ENCODE measurements around the gene ENAM.

ENAM gene

GRCh38 chr4:70628444-70628843, at the start of gene ENAM:
TSS of gene ENAM (plus strand) at chr4:70628744. CDS start at chr4:70629501, 757 bp downstream.
- DNase-seq (ENCODE audit: low read depth), result no peak

GRCh38 chr4:70581980-70582379, 46.6 kb upstream of the ENAM start:
- no peak for DNase-seq (ENCODE audit: low read depth)

DNA sequence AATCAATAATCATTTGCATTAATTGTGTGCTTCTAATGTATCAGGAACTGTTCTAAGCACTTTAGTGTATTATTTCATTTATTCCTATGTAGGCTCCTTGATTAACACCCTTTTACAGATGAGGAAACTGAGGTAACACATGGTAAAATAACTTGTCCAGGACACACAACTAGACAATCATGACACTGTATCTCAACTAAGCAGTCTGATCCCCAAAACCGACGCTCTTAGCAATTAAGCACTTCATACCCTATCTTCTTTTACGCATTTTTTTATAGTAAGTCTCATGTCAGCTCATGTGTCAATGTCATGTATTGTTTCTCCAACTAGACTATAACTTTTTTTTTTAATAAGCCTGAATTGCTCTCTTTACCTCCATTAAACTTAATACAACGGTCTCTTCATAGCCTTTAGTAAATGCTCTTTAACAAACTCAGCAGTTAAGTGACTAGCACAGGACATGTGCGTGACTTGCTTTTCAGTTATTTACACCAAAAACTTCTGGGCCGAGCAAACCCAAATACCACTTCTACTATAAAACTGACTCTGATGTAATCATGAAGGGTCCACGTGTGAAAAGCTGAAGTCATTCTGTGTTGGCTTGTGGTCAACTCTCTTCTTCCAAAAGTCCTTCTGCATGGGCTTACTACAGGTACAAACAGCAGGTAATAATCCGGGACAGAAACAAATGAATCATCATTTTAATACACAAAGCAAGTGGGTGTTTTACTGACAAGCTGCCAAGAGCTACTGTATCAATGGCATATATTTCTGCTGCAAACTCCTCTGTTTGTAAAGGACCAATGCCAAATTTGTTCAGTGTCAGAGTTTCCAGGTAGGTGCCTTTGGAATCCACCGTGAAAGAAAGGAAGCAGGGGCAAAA, 44.4 kb upstream of the ENAM start:
- no peak for DNase-seq (ENCODE audit: low read depth)

- DNase-seq (ENCODE audit: low read depth), result no peak
Measured at GRCh38 chr4:70586841-70587240, 41.7 kb upstream of the ENAM start.

- DNase-seq (ENCODE audit: low read depth), result no peak
Measured at GRCh38 chr4:70589785-70590184, 38.8 kb upstream of the ENAM start.

DNA sequence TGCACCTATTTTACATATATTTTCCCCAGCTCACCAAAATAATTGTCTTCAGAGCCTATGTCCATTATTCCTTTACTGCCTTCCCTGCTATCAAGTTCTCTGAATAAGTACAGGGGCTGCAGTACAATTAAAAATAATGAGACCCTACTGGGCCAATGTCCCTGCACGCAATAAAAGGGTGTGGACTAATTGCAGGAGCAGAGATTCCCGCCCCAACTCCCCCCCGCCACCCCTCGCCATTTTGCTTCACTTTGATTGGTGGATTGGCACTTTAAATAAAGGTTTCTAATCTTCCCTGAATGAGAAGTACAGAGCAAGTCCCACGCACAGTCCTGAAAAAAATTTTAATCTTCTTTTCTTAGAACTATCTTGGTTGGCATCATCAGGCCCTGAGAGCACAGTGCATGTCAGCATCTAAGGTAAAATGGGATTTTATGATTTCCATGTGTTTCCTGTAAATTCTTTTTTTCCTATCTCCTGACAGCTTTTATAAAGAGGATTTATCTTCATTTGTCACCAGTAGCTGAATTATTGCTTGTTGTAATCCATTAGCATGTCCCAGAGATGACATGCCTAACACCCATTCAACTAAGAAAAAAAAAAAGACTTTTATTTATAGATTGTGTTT, 36.5 kb upstream of the ENAM start, which contains the start of gene AMBN:
Gene AMBN, plus strand, starts transcription at position 302 of the 628 bp plus-strand sequence. Its CDS starts 103 bp downstream, at position 405.
- no peak for DNase-seq (ENCODE audit: low read depth)

DNA sequence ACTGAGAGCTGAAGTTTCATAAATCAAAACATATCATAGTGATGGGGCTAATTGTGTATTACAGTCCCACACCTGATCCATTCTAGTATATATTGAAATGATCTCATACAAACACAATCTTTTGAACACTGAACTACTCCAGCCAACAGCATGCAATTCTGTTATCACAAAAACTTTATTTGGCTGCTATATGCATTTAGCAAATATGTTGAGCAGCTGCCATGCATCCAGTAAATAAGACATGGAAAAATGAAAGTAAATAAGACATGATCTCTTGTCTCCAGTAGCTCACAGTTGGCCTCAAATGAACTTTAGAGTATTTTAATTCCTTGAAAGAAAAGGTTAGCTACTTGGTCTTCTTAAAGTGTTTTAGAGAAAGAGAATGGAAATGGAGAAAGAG, 34.3 kb upstream of the ENAM start:
- no peak for DNase-seq (ENCODE audit: low read depth)

GRCh38 chr4:70600305-70600704, 28.2 kb upstream of the ENAM start:
- no peak for DNase-seq (ENCODE audit: low read depth)

DNA sequence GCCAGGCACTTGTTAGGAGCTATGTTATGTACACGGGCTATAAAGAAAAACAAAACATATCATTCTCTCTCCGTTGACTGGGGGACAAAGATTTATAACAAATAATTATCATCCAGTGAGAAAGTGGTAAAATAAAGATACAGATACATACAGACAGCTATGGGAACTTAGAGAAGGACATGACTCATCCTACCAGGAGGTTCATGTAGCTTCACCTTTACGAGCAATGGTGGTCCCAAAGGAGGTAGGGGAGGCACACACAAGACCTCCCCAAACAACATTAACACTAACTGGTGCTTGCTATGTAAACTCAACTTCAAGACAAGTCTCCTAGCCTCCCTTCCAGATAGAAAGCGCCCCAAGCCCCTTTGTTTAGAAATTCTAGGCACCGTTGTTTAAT, 27.6 kb upstream of the ENAM start:
- no peak for DNase-seq (ENCODE audit: low read depth)

- peak; percentile 32 for DNase-seq (ENCODE audit: low read depth)
Measured at GRCh38 chr4:70601422-70602039, 27.0 kb upstream of the ENAM start.

DNA sequence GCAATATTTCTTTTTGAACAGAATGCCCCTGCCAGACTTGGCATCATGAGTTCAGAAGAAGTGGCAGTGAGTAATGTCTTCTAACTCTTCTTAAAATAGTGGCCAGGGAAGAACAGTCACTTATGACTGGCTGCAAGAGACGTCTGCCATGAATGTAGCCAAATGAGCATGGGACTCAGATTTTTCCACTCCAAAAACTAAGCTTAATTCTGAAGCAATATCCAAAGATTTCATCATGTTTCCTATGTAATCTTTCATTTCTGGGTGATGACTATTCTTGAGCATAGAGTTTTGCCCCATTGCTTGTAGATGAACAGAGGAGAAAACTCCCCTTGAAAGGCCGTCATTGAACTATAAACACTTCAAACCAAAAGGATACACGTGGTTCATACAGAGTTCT, 24.7 kb upstream of the ENAM start:
- no peak for DNase-seq (ENCODE audit: low read depth)

DNA sequence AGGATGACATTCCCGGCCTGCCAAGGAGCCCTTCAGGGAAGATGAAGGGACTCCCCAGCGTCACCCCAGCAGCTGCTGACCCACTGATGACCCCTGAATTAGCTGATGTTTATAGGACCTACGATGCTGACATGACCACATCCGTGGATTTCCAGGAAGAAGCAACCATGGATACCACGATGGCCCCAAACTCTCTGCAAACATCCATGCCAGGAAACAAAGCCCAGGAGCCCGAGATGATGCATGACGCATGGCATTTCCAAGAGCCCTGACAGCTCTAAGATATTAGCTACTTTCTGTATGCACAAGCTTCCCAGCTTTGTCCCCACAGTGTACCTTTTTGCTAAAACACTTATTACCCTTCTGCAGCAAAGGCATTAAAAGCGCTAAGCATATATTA, 22.1 kb upstream of the ENAM start:
- DNase-seq (ENCODE audit: low read depth), result no peak

DNA sequence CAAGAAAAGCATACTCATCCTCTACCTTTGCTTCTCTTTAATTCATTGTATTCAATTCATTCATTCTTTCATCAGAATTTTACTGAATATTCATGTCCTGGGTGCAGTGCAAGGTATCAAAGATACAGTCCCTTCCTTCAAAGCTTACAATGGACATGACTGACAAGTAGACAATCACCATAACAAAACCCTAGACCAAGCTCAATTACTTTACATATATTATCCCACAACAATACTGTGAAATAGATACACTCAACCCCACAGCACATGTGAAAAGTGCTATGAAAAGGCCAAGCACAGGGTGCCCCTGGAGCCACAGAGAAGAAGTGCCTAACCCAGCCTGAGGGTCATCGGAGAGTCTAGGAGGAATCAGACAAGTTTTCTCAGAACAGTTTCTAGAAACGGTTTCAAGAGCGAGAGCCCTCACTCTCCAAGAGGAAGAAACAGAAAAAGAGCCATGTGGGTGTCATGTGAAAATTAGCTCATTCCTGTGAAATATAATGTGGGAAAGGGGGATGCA, 21.1 kb upstream of the ENAM start:
- DNase-seq (ENCODE audit: low read depth), result no peak

DNA sequence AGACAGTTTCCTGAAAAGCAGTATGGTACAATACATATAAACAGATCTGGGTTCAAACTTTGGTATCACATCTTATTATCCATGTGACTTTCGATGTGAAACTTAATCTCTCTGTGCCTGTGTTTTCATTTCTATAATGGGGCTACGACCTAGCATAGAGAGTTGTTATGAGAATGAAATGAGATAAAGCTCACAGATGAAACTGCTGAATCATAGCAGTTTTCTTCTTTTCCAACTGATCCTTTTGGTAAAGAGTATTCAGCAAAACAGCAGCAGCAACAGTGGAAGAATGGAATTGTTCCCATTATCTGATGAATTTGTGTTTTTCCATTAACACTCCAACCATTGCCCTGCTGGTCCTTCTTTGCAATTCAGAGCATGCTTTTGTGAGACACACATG, 20.2 kb upstream of the ENAM start:
- DNase-seq (ENCODE audit: low read depth), result no peak

DNA sequence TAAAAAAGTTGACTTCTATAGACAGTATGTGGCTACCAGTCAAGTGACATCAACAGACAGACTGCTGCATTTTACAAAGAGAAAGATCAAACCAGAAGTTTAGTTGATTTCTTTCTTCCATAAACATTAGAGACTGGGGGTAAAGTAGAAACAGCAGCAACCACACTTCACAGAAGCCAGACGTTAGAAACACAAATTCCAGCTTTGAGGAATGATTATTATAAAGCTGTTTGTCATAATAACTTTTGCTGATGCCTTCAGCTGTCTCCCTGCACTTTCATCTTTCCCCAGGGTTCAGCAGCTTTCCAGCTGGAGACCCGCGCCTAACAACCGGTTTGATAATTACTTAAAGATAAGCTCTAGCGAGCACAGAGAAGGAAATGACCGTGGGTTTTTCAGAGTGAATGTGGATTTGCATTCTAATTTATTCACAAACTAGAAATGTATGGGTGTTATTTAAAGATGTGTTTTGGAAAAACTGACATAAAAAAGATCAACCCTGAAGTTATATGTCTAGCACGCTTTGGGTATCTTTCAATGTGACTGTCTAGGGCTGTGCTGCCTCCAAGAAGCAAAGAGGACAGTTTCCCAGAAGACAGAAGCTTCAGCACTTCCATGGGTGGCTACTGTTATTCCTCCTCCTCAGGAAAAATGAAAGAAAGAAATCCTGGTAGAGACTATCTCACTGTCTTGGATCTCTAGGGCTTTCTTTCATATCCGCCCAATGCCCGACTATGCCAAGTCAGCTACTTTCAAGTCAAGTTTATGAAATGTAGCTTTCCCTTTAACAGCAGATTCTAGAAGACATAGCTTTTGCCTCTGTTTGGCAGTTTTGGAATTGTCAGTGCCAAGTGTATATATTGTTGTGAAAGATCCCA, 15.0 kb upstream of the ENAM start:
- no peak for DNase-seq (ENCODE audit: low read depth)

- no peak for DNase-seq (ENCODE audit: low read depth)
Measured at GRCh38 chr4:70614184-70614555, 14.4 kb upstream of the ENAM start.

DNA sequence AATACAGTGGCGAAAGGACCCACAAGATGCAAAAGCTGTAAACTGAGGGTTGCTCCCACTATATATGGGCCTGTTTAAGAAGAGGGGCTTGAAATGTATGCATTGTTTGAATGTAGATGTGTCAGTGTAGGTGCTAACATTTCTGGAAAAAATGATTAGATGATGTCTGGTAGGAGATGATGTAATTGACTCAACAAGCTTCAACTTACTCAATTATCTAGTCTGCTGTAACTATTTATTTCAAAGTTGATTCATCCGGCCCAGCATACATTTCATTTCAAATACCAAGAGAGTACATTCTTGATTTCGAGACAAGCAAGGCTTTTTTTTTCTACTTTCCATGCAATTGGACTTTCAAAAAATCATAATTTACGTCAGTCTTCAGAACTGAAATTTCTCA, 9.3 kb upstream of the ENAM start:
- DNase-seq (ENCODE audit: low read depth), result no peak

GRCh38 chr4:70619778-70620177, 8.8 kb upstream of the ENAM start:
- DNase-seq (ENCODE audit: low read depth), result no peak

GRCh38 chr4:70623323-70623722, 5.2 kb upstream of the ENAM start:
- DNase-seq (ENCODE audit: low read depth), result no peak

- no peak for DNase-seq (ENCODE audit: low read depth)
Measured at GRCh38 chr4:70624226-70624793, 4.2 kb upstream of the ENAM start.

DNA sequence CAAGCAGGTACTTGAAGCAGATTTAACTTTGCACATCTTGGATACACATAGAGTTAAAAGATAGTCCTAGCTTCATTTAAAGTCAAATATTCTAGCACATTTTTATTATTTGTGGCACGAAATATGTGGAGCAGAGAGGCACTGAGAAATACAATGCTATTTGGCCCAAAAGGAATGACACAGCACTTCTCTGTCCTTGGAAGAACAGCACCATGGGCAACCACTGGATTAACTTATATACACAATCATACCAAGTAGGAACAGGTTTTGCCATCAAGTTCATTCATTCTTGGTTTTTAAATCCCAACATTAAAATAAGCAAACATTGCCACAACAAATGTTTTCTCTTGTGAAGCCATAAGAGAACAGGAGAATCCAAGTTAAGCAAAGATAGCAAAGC, 924 bp upstream of the ENAM start:
- DNase-seq (ENCODE audit: low read depth), result no peak
